Right cardiac atrium (tissue), 5 donors: Measurements from ENCODE around the gene RBKS. TPM values are rescaled to one million over a fixed set of nuclear protein-coding genes. Genes with fewer than 3 reads are reported as not detected.

Experiments
- ATAC-seq, 2 donors: fragments of 200-7000 bp; cut with Tn5 transposase; one replicate each; pipeline versions ENCODE4 v1.8.0 to v1.9.1; 2020; ENCODE audit warnings: moderate library complexity in 2 of 2, mild to moderate bottlenecking in 1 of 2
- DNase-seq, 3 donors: peaks; one replicate each; pipeline ENCODE4 v3.0.0-alpha.2; 2020
- H3K27ac ChIP-seq: one replicate; pipeline ENCODE4 v1.5.1; 2013; ENCODE audit warnings: mild to moderate bottlenecking, low read length, control low read depth, moderate library complexity
- H3K27me3 ChIP-seq: one replicate; pipeline ENCODE4 v1.6.1; 2013; ENCODE audit not compliant: control insufficient read depth, insufficient read depth
- H3K4me1 ChIP-seq: one replicate; pipeline ENCODE4 v1.6.1; 2013; ENCODE audit warnings: low read length; ENCODE audit not compliant: control insufficient read depth, insufficient read depth
- H3K4me3 ChIP-seq: one replicate; pipeline ENCODE4 v1.5.1; 2013; ENCODE audit warnings: low read length, control low read depth
- H3K9me3 ChIP-seq: one replicate; pipeline ENCODE4 v1.6.1; 2013; ENCODE audit warnings: low read length; ENCODE audit not compliant: control insufficient read depth
- WGBS: extraction: QIAGEN DNeasy Blood & Tissue Kit; methylation state at CpG from one replicate; pipeline ENCODE4 v1.1.7; 2013; 5-methylcytosine and 5-hydroxymethylcytosine counted together
- intact Hi-C, 4 donors: fragments of 100-400 bp; cut with DNase I; formaldehyde crosslinking; loops; one replicate each; pipeline versions ENCODE4 v1.11.0 to v1.14.0; 2022 to 2023
- polyA plus RNA-seq: library from polyadenylated mRNA; stranded (reverse); fragments of 200-250 nt; gene quantifications from one replicate; pipeline ENCODE4 v1.2.3, GENCODE V29; 2013
- total RNA-seq, 4 donors: library from RNA; stranded (reverse); fragmentation: NEBNext Ultra II Directional; extraction: Animal tissue kit (Norgen Biotek cat#: 25700); gene quantifications; one replicate each; pipeline ENCODE4 v1.2.1, GENCODE V29; 2021
- donor health status: healthy with polysubstance abuse.
- donor health status: DM: no; HTN: yes; CAD: no.
- donor health status: DM: no; HTN: no; CAD: no.
- donor health status: DM: no; HTN: yes; CAD: no; lungs with severe emphysema.
- donor health status: DM: yes; HTN: yes; CAD: no.

Gene RBKS
- total and polyA plus RNA-seq, 5 donors = 1.4 to 3.9 (median 2.6) TPM

GRCh38 chr2:27854229-27854862 lies 35.8 kb downstream of the RBKS start:
- WGBS = 80% methylated on average over 3 of the region's 3 CpGs
- Histone ChIP-seq H3K27ac (no peak overlapping the region), H3K4me3 (no peak overlapping the region), H3K9me3 (no peaks in the 10 kb centered on the region), H3K27me3 (no peaks in the 10 kb centered on the region), H3K4me1 (peaks cover 1% of the 10 kb centered on the region)
- ATAC-seq (no peak), DNase-seq (no peak)
- intact Hi-C loops = no loop called here

DNA sequence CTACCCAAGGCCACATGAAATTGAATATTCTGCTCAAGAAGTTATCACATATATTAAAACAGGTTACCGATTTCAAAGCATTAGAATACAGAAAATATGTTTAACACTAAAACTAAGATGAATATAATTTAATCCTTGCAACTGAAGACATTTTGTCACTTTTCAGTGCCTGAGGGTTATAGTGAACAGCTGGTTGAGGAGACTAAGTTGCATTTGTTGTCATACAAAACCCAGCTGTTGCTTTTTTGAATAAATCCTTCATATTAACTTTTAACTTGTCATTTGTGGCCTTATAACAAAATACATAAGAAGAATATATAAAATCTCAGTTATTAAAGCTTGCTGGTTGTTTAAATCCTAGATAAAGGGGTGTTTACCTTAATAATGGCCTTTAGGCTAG lies 37.5 kb downstream of the RBKS start:
- 91% methylated on average over 1 of the region's 1 CpG for WGBS

GRCh38 chr2:27849558-27850205 lies 40.5 kb downstream of the RBKS start:
- intact Hi-C loops = no loop called here
- Histone ChIP-seq H3K9me3 (no peaks in the 10 kb centered on the region), H3K4me1 (peaks cover 1% of the 10 kb centered on the region), H3K27ac (no peak overlapping the region), H3K27me3 (no peaks in the 10 kb centered on the region), H3K4me3 (no peak overlapping the region)
- ATAC-seq (no peak), DNase-seq (no peak)
- 81% methylated on average over 3 of the region's 3 CpGs for WGBS

More for the DNA sequence above, 37.5 kb downstream of the RBKS start:
- Histone ChIP-seq H3K27ac (no peak overlapping the region), H3K4me1 (peaks cover 1% of the 10 kb centered on the region), H3K27me3 (no peaks in the 10 kb centered on the region), H3K9me3 (no peaks in the 10 kb centered on the region), H3K4me3 (no peak overlapping the region)
- DNase-seq (no peak), ATAC-seq (no peak)
- intact Hi-C loops = no loop called here

GRCh38 chr2:27847333-27847732 lies 42.9 kb downstream of the RBKS start:
- ATAC-seq (no peak), DNase-seq (no peak)
- 91% methylated on average over 2 of the region's 2 CpGs for WGBS
- Histone ChIP-seq H3K4me3 (no peak overlapping the region), H3K4me1 (no peaks in the 10 kb centered on the region), H3K27me3 (no peaks in the 10 kb centered on the region), H3K27ac (no peak overlapping the region), H3K9me3 (no peaks in the 10 kb centered on the region)
- intact Hi-C loops = no loop called here

DNA sequence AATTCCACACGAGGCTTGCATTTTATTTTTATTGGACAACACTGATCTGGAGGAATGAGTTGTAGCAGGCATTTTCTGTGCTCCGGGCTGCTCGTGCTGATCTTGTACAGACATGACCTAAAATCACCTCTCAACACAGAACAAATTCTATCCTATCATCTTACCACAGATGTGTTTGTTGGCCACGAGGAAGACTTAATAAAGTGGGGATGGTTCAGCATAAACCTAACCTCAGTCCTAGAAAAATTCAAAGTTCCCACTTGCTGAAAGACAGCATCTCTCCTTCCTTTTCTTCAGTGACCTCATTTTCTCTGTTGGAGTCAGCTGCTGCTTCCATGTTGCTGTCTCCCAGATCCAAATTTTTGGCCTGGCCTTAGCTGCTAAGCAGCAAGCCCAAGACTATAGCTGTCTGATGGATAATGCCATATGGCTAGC lies 45.3 kb downstream of the RBKS start:
- H3K27ac ChIP-seq = no peak overlapping the region
- DNase-seq (no peak), ATAC-seq (no peak)
- intact Hi-C loops = no loop called here
- H3K9me3 ChIP-seq = no peaks in the 10 kb centered on the region
- 49% methylated on average over 4 of the region's 4 CpGs for WGBS
- H3K4me3 ChIP-seq = no peak overlapping the region
- no peaks in the 10 kb centered on the region for H3K27me3 ChIP-seq
- H3K4me1 ChIP-seq = no peaks in the 10 kb centered on the region

DNA sequence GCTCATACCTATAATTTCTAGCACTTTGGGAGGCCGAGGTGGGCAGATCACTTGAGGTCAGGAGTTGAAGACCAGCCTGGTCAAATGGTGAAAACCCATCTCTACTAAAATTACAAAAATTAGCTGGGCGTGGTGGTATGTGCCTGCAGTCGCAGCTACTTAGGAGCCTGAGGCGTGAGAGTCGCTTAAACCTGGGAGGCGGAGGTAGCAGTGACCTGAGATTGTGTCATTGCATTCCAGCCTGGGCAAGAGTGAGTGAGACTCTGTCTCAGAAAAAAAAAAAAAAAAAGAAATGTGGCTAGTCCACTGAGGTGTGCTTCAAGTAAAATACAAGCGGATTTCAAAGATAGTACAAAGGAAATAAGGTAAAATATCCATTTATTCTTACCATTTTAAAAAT lies 46.2 kb downstream of the RBKS start:
- no peak for DNase-seq
- WGBS = 99% methylated on average over 7 of the region's 7 CpGs
- Histone ChIP-seq H3K27ac (no peak overlapping the region), H3K9me3 (no peaks in the 10 kb centered on the region), H3K4me3 (no peak overlapping the region), H3K27me3 (no peaks in the 10 kb centered on the region), H3K4me1 (no peaks in the 10 kb centered on the region)
- intact Hi-C loops = no loop called here
- no peak for ATAC-seq

DNA sequence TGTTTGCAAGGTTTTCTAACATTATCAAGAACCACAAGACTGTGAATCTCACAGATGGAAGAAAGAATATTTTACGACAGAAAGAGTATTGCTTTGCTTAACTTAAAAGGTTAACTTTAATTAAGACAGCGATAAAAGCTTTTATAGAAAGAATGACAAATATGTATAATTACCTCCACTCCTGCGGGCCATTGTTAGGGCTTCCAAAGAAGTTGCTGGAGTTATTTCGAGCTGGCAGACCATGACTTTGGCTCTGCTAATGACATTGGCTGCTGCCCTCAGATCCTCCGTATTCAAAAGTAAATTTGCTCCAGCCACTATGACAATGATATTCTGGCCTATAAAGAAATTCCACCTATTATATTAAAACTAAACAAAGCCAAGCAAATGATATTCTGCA lies 47.3 kb downstream of the RBKS start:
- WGBS = 73% methylated on average over 5 of the region's 5 CpGs
- no peak for DNase-seq
- intact Hi-C loops = no loop called here

DNA sequence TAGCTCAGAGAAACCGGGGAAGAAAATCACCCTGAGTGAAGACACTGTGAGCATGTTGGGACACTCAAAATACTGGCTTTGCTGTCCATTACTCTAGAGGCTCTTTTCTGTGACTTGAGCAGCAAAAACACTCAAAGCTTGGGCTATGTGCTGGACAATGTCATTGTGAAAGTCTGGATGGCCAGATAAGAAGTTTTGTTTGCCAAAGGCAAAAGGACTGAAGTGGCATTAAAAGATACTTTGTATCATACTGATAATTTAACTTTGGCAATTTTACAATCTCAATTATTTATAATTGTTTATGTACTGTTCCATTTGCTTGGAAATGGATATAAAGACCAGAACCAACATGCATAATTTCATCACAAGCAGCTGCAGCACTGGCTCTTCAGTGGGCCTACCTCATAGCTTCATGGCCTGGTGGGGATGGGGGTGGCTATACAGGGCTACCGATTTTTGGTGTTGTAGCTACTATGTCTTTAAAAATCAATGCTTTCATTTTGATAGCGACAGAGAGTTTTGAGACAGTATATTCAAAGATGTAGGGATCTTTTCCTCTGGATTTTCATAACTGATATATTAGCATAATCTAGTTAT lies 51.1 kb downstream of the RBKS start:
- intact Hi-C loops = no loop called here
- Histone ChIP-seq H3K9me3 (no peaks in the 10 kb centered on the region), H3K4me3 (no peak overlapping the region), H3K27me3 (no peaks in the 10 kb centered on the region), H3K4me1 (no peaks in the 10 kb centered on the region), H3K27ac (no peak overlapping the region)
- no peak for ATAC-seq
- DNase-seq = no peak
- WGBS = 71% methylated on average over 3 of the region's 3 CpGs

More for the DNA sequence above, 47.3 kb downstream of the RBKS start:
- no peaks in the 10 kb centered on the region for H3K27me3 ChIP-seq
- no peak overlapping the region for H3K4me3 ChIP-seq
- ATAC-seq = no peak
- no peak overlapping the region for H3K27ac ChIP-seq
- no peaks in the 10 kb centered on the region for H3K9me3 ChIP-seq
- no peaks in the 10 kb centered on the region for H3K4me1 ChIP-seq

DNA sequence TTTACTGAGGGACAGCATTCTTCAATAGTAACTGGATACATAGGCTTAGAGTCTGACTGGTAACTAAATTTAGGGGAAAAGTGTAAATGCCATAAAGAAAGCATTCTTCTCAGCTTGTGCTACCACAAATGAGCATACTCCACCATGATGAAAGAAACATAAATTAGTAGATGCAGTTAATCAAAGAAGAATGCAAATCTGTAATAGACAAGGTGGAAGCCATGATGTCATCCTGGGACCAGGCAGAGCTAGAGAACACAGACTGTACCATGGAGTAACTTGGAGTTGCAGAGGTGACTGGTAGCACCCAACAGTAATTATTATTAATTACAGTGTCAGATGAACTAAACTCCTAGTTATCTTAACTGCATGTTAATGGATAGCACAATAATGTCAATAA lies 51.7 kb downstream of the RBKS start:
- H3K9me3 ChIP-seq = no peaks in the 10 kb centered on the region
- intact Hi-C loops = no loop called here
- no peaks in the 10 kb centered on the region for H3K27me3 ChIP-seq
- DNase-seq = no peak
- no peaks in the 10 kb centered on the region for H3K4me1 ChIP-seq
- no peak overlapping the region for H3K4me3 ChIP-seq
- no peak for ATAC-seq
- no peak overlapping the region for H3K27ac ChIP-seq

GRCh38 chr2:27833931-27834330 lies 56.3 kb downstream of the RBKS start:
- intact Hi-C loops = no loop called here
- H3K27me3 ChIP-seq = no peaks in the 10 kb centered on the region

DNA sequence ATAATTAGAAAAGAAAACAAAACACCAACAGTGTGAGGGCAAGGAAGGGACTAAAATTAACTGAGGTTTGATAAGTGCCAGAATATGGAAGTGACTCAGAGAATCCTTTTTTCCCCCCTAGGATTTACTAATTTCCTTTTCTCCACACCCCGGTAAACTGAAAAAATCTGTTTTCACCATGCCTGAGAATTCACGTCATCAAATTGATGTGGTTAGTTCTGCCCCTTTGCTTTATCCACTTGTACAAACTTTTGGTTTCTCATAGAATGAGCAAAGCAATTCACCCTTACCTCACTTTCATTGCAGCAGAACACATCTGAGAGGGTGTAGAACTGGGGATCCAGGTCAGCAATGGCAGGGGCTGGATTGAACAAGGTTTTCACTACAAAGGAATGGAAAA lies 57.8 kb downstream of the RBKS start:
- 53% methylated on average over 2 of the region's 2 CpGs for WGBS
- intact Hi-C loops = no loop called here
- ATAC-seq = no peak

More at GRCh38 chr2:27833931-27834330, 56.3 kb downstream of the RBKS start:
- DNase-seq (no peak), ATAC-seq (no peak)
- 49% methylated on average over 1 of the region's 1 CpG for WGBS
- Histone ChIP-seq H3K27ac (no peak overlapping the region), H3K9me3 (no peaks in the 10 kb centered on the region), H3K4me1 (no peaks in the 10 kb centered on the region), H3K4me3 (no peak overlapping the region)

More for the DNA sequence above, 57.8 kb downstream of the RBKS start:
- Histone ChIP-seq H3K27me3 (no peaks in the 10 kb centered on the region), H3K4me1 (no peaks in the 10 kb centered on the region), H3K27ac (no peak overlapping the region), H3K4me3 (no peak overlapping the region), H3K9me3 (no peaks in the 10 kb centered on the region)
- DNase-seq = no peak
